ENCODE results near the gene NAV2.
A peak's percentile ranks its signal among the peaks of the same experiment; 100 is the strongest.

NAV2 gene, protein sequence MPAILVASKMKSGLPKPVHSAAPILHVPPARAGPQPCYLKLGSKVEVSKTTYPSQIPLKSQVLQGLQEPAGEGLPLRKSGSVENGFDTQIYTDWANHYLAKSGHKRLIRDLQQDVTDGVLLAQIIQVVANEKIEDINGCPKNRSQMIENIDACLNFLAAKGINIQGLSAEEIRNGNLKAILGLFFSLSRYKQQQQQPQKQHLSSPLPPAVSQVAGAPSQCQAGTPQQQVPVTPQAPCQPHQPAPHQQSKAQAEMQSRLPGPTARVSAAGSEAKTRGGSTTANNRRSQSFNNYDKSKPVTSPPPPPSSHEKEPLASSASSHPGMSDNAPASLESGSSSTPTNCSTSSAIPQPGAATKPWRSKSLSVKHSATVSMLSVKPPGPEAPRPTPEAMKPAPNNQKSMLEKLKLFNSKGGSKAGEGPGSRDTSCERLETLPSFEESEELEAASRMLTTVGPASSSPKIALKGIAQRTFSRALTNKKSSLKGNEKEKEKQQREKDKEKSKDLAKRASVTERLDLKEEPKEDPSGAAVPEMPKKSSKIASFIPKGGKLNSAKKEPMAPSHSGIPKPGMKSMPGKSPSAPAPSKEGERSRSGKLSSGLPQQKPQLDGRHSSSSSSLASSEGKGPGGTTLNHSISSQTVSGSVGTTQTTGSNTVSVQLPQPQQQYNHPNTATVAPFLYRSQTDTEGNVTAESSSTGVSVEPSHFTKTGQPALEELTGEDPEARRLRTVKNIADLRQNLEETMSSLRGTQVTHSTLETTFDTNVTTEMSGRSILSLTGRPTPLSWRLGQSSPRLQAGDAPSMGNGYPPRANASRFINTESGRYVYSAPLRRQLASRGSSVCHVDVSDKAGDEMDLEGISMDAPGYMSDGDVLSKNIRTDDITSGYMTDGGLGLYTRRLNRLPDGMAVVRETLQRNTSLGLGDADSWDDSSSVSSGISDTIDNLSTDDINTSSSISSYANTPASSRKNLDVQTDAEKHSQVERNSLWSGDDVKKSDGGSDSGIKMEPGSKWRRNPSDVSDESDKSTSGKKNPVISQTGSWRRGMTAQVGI (N-terminal part only)

GRCh38 chr11:19712281-19713195 lies at the start of gene NAV2:
TSS of gene NAV2 (plus strand) at chr11:19712837. CDS start at chr11:19713696, 859 bp downstream.
- peak; percentile 86 for DNase-seq (ENCODE audit: insufficient read length, low spot score)

DNA sequence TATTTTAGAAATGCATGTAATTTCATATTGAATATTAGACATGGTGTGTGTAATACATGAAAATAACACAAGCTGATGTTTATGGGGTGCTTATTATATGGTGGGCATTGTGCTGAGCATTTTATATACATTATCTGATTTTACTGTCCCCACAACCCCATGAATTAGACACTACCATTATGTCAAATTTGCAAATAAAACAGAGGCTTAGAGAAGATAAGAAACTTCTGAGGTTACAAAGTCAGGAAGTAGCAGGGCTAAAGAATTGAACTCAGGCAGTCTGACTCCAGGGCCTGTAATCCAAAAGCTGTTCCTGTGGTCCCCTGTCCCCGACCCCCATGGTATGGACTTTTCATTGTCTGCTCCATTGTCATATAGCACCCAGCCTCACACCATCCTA lies 49.4 kb upstream of the NAV2 start:
- FAIRE-seq (no peak), DNase-seq (ENCODE audit: insufficient read length, low spot score) (no peak)

More at GRCh38 chr11:19712281-19713195, at the start of gene NAV2:
- FAIRE-seq = no peak

DNA sequence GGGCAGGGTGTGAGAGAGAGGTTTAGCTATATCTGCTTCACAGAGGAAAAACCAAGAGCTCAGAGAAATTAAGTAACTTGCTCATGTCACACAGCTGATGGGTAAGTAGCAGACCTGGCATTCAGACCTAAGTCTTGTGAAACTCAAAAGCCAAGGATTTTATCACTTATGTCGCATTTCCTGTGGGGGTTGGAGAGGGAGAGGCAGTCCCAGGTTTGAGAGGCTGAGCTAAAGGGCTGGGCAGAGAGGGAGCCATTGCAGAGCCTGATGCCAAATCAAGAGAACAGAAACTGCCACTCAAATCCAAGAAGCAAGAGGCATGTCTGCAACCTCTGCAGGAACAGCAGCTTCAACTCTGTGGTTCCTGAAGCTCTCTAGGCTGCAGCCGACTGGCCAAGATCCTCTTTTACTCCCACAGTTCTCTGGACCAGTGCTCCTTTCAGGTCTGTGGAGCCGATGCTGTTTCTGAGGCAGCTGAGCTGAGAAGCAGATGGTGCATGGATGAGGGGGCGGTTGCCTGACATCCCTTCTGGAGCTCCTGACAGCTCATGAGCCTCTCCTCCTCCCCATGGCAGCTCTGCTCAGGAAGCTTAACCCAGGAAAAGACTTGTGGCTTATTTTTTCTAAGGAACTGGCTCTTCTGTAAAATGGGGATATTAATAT lies 47.6 kb upstream of the NAV2 start:
- DNase-seq (ENCODE audit: insufficient read length, low spot score) (no peak), FAIRE-seq (no peak)

- DNase-seq (ENCODE audit: insufficient read length, low spot score) (no peak), FAIRE-seq (no peak)
These were observed 45.7 kb upstream of the NAV2 start for GRCh38 chr11:19666951-19667350.

GRCh38 chr11:19669511-19669910 lies 43.1 kb upstream of the NAV2 start:
- DNase-seq (ENCODE audit: insufficient read length, low spot score) (no peak), FAIRE-seq (no peak)

- FAIRE-seq (no peak), DNase-seq (ENCODE audit: insufficient read length, low spot score) (no peak)
These were observed 42.4 kb upstream of the NAV2 start for GRCh38 chr11:19670030-19670791.

- no peak for FAIRE-seq
- no peak for DNase-seq (ENCODE audit: insufficient read length, low spot score)
These were observed 39.9 kb upstream of the NAV2 start for GRCh38 chr11:19672586-19673206.

- no peak for DNase-seq (ENCODE audit: insufficient read length, low spot score)
- FAIRE-seq = no peak
These were observed 38.5 kb upstream of the NAV2 start for GRCh38 chr11:19673924-19674729.

DNA sequence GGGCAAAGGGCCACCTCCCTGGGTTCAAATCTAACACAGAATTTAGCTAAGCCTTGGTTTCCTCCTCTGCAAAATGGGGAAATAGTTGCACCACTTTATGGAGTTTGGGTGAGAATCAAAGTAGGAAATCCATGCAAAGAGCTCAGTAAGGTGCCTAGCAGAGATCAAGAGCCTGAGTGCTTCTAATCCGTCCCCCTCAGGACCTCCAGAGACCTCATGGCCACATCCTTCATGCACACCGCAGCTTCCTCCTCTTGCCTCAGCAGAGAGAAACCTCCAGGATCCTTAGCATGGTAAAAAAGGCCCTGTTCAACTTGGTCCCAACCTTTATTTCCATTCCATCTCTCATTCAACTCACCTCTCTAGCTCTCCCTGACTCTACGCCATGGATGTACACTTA lies 37.8 kb upstream of the NAV2 start:
- DNase-seq (ENCODE audit: insufficient read length, low spot score) (no peak), FAIRE-seq (no peak)

DNA sequence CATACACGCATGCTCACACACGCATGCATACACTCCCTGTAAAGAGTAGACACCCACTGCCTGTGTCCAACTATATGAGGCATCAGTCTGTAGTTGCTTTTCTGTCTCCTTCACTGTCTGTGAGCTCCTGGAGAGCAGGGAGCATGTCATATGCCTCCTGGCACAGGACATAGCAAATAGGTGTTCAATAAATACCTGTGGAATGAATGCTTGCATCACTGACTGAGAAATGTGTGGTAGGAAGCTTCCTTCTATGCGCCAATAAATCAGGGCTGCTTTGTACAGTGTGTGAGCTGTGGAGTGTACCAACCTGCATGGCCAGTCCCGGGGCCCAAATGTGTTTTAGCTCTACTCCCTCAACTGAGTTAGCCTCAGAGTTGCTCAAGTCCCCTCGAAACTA lies 37.2 kb upstream of the NAV2 start:
- no peak for FAIRE-seq

GRCh38 chr11:19676475-19677380 lies 35.9 kb upstream of the NAV2 start:
- DNase-seq (ENCODE audit: insufficient read length, low spot score) (no peak), FAIRE-seq (no peak)

More for the DNA sequence above, 37.2 kb upstream of the NAV2 start:
- no peak for DNase-seq (ENCODE audit: insufficient read length, low spot score)

DNA sequence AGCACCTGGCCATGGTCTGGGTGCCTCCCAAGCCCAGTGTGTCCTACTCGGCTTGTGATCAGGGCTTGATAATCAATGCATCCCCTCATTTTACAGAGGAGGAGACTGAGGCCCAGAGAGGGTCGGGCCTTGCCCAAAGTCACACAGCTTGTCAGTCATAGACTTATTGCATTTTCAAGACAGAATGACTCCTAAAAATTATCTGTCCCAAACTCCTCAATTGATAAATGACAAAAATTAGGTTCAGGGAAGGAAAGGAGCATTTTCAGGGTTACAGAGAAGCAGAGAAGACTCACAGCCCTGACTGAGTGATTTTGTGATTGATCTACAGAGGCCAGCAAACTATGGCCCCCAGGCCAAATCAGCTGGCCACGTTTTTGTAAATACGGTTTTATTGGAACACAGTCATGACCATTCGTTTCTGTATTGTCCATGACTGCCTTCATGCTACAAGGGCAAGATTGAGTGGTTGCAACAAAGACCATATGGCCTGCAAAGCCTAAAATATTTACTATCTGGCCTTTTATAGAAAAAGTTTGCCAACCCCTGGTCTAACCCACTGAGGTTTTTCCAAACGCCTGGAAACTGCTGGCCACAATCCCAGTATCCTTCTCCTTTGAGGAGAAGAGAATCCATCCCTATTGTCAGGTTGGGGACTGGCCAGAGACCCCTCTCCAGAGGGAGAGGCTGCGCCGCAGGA lies 35.1 kb upstream of the NAV2 start:
- no peak for DNase-seq (ENCODE audit: insufficient read length, low spot score)

GRCh38 chr11:19679952-19680828 lies 32.4 kb upstream of the NAV2 start:
- no peak for DNase-seq (ENCODE audit: insufficient read length, low spot score)
- FAIRE-seq = no peak

More for the DNA sequence above, 35.1 kb upstream of the NAV2 start:
- FAIRE-seq = no peak

- DNase-seq (ENCODE audit: insufficient read length, low spot score) (no peak), FAIRE-seq (no peak)
These were observed 31.7 kb upstream of the NAV2 start for GRCh38 chr11:19680829-19681368.

Measured in GM19239 (cell line).